H1 (cell line): ENCODE measurements around the gene SPEN. TPM values are rescaled to one million over a fixed set of nuclear protein-coding genes. Genes with fewer than 3 reads are reported as not detected.

Experiments
- CTCF ChIA-PET: fragments of 300-600 bp; sonication (Branson Sonifier 250); formaldehyde crosslinking; loops from one replicate; lab custom pipeline; 2021; ENCODE audit not compliant: partially characterized antibody; lab: Charles Lee
- POLR2A ChIA-PET: fragments of 300-600 bp; sonication (Branson Sonifier 250); formaldehyde crosslinking; loops from one replicate; lab custom pipeline; 2021; ENCODE audit warnings: inconsistent platforms; ENCODE audit not compliant: partially characterized antibody; lab: Charles Lee
- DNase-seq, 2 experiments: peaks; one replicate each; pipeline versions ENCODE4 v3.0.0 to v3.0.0-alpha.2; 2010 to 2022; ENCODE audit warnings: low spot score in 2 of 2, low read depth in 1 of 2, mixed read lengths in 1 of 2
- FAIRE-seq: peaks from 2 replicates; lab custom pipeline; 2011; peaks lifted over from hg19 to GRCh38; lab: Jason Lieb, UNC
- H2AFZ ChIP-seq: 2 replicates; pipeline ENCODE4 v1.8.1; 2012; ENCODE audit warnings: low read length, inconsistent platforms
- H2AK5ac ChIP-seq: 2 replicates; pipeline ENCODE4 v1.6.1; 2013; ENCODE audit warnings: low read depth, low read length
- H2BK120ac ChIP-seq: replicated peaks from 2 replicates; pipeline ENCODE3; 2013; ENCODE audit warnings: low read depth, low read length, inconsistent platforms
- H2BK12ac ChIP-seq: 2 replicates; pipeline ENCODE4 v1.6.1; 2013; ENCODE audit warnings: low read depth, low read length
- H2BK15ac ChIP-seq: 2 replicates; pipeline ENCODE4 v1.6.1; 2013; ENCODE audit warnings: low read length
- H2BK20ac ChIP-seq: 2 replicates; pipeline ENCODE4 v1.6.1; 2013; ENCODE audit warnings: low read length
- H2BK5ac ChIP-seq: 2 replicates; pipeline ENCODE4 v1.6.1; 2013; ENCODE audit warnings: low read depth, low read length
- H3K14ac ChIP-seq: 2 replicates; pipeline ENCODE4 v1.6.1; 2013; ENCODE audit warnings: inconsistent platforms; ENCODE audit not compliant: insufficient read length
- H3K18ac ChIP-seq: 2 replicates; pipeline ENCODE4 v1.6.1; 2013; ENCODE audit warnings: low read length; ENCODE audit errors: extremely low read depth
- H3K23ac ChIP-seq: 2 replicates; pipeline ENCODE4 v1.6.1; 2013; ENCODE audit warnings: inconsistent platforms; ENCODE audit not compliant: insufficient read length
- H3K23me2 ChIP-seq: 2 replicates; pipeline ENCODE4 v1.6.1; 2013; ENCODE audit warnings: low read depth, low read length
- H3K27ac ChIP-seq: 2 replicates; pipeline ENCODE4 v1.6.1; 2011; ENCODE audit warnings: low read depth, low read length, inconsistent platforms
- H3K27me3 ChIP-seq, 4 experiments: replicated peaks in 1 of 4; 1 replicate in 1 of 4; 2 replicates in 3 of 4; pipeline versions ENCODE4 v1.6.1 to v1.8.1; 2011 to 2013; ENCODE audit warnings: low read length in 3 of 4, mild to moderate bottlenecking in 3 of 4, inconsistent platforms in 2 of 4, mixed read lengths in 2 of 4, moderate library complexity in 1 of 4; ENCODE audit not compliant: control insufficient read depth in 3 of 4, insufficient read depth in 3 of 4; ENCODE audit errors: extremely low read depth in 1 of 4
- H3K36me3 ChIP-seq, 4 experiments: 2 replicates each; pipeline versions ENCODE4 v1.6.1 to v1.8.1; 2011 to 2013; ENCODE audit warnings: mild to moderate bottlenecking in 4 of 4, low read length in 3 of 4, moderate library complexity in 2 of 4, control low read depth in 1 of 4, inconsistent platforms in 1 of 4; ENCODE audit not compliant: insufficient read depth in 4 of 4, control insufficient read depth in 2 of 4
- H3K4ac ChIP-seq: replicated peaks from 2 replicates; pipeline ENCODE3; 2013; ENCODE audit warnings: low read length, low read depth, mixed read lengths, inconsistent platforms; ENCODE audit not compliant: insufficient read length
- H3K4me1 ChIP-seq, 4 experiments: replicated peaks in 1 of 4; 1 replicate in 1 of 4; 2 replicates in 3 of 4; pipeline versions ENCODE4 v1.6.1 to v1.8.1; 2011 to 2013; ENCODE audit warnings: low read length in 3 of 4, inconsistent platforms in 2 of 4, mixed read lengths in 1 of 4; ENCODE audit not compliant: insufficient read depth in 4 of 4, control insufficient read depth in 3 of 4
- H3K4me2 ChIP-seq, 2 experiments: 2 replicates each; pipeline versions ENCODE4 v1.6.1 to v1.8.1; 2011 to 2013; ENCODE audit warnings: low read depth in 2 of 2, low read length in 2 of 2, control low read depth in 1 of 2, inconsistent platforms in 1 of 2, mild to moderate bottlenecking in 1 of 2; ENCODE audit not compliant: insufficient read depth in 1 of 2
- H3K4me3 ChIP-seq, 4 experiments: fragments of 200-600, 300-600 bp in 1 of 4; sonication (generic), shearing (Covaris generic), sonication (Bioruptor Twin) in 1 of 4; 2 replicates each; pipeline versions ENCODE4 v1.5.1 to v1.8.1; 2011 to 2016; ENCODE audit warnings: low read length in 4 of 4, low read depth in 3 of 4, control low read depth in 2 of 4, inconsistent platforms in 2 of 4, mild to moderate bottlenecking in 2 of 4, mixed read lengths in 1 of 4, moderate library complexity in 1 of 4; ENCODE audit not compliant: insufficient read depth in 2 of 4; ENCODE audit errors: extremely low read depth in 1 of 4
- H3K56ac ChIP-seq: replicated peaks from 2 replicates; pipeline ENCODE3; 2013; ENCODE audit warnings: low read depth, mild to moderate bottlenecking, mixed read lengths, low read length, inconsistent platforms; ENCODE audit not compliant: insufficient read length
- H3K79me1 ChIP-seq: 2 replicates; pipeline ENCODE4 v1.6.1; 2013; ENCODE audit warnings: low read depth, low read length, control low read depth
- H3K79me2 ChIP-seq, 2 experiments: 2 replicates each; pipeline versions ENCODE4 v1.6.1 to v1.8.1; 2012 to 2013; ENCODE audit warnings: low read length in 2 of 2, mild to moderate bottlenecking in 2 of 2, inconsistent platforms in 1 of 2; ENCODE audit not compliant: insufficient read depth in 2 of 2, control insufficient read depth in 1 of 2
- H3K9ac ChIP-seq, 4 experiments: replicated peaks in 1 of 4; 1 replicate in 1 of 4; 2 replicates in 3 of 4; pipeline versions ENCODE4 v1.6.1 to v1.8.1; 2011 to 2013; ENCODE audit warnings: low read depth in 3 of 4, low read length in 3 of 4, control low read depth in 2 of 4, mild to moderate bottlenecking in 2 of 4, moderate library complexity in 2 of 4, inconsistent platforms in 1 of 4; ENCODE audit errors: extremely low read depth in 1 of 4
- H3K9me3 ChIP-seq, 2 experiments: 2 replicates each; pipeline versions ENCODE4 v1.6.1 to v1.8.1; 2012 to 2013; ENCODE audit warnings: mild to moderate bottlenecking in 2 of 2, moderate library complexity in 2 of 2, control low read depth in 1 of 2, inconsistent platforms in 1 of 2, low read depth in 1 of 2, low read length in 1 of 2, mixed read lengths in 1 of 2; ENCODE audit not compliant: insufficient read depth in 2 of 2
- H4K20me1 ChIP-seq, 2 experiments: replicated peaks in 1 of 2; 2 replicates each; pipeline versions ENCODE3 to v1.8.1; 2011 to 2013; ENCODE audit warnings: inconsistent platforms in 2 of 2, low read length in 2 of 2, mild to moderate bottlenecking in 1 of 2; ENCODE audit not compliant: insufficient read depth in 2 of 2, control insufficient read depth in 1 of 2
- H4K5ac ChIP-seq: 2 replicates; pipeline ENCODE4 v1.6.1; 2013; ENCODE audit warnings: low read length, low read depth, mixed read lengths, inconsistent platforms; ENCODE audit not compliant: insufficient read length
- H4K8ac ChIP-seq: 2 replicates; pipeline ENCODE4 v1.8.0; 2013; ENCODE audit warnings: mild to moderate bottlenecking, moderate library complexity, low read length, inconsistent platforms; ENCODE audit not compliant: insufficient read depth; ENCODE audit errors: extremely low read depth
- H4K91ac ChIP-seq: replicated peaks from 2 replicates; pipeline ENCODE3; 2013; ENCODE audit warnings: low read length, mixed read lengths, inconsistent platforms; ENCODE audit not compliant: insufficient read length
- CTCF ChIP-seq, 3 experiments: IDR thresholded peaks; 1 replicate in 2 of 3; 2 replicates in 1 of 3; pipeline versions ENCODE4 v1.5.1 to v1.6.1; 2011; ENCODE audit warnings: low read length in 3 of 3, mild to moderate bottlenecking in 3 of 3, inconsistent platforms in 2 of 3, low read depth in 1 of 3, moderate library complexity in 1 of 3; ENCODE audit not compliant: insufficient read depth in 1 of 3; ENCODE audit errors: control extremely low read depth in 1 of 3
- EGR1 ChIP-seq: IDR thresholded peaks from 2 replicates; pipeline ENCODE4 v1.6.1; 2011; ENCODE audit warnings: low read depth, low read length, borderline replicate concordance
- RAD21 ChIP-seq, 2 experiments: IDR thresholded peaks in 1 of 2; conservative IDR thresholded peaks in 1 of 2; 2 replicates each; pipeline ENCODE4 v1.6.1; 2011; ENCODE audit warnings: low read depth in 2 of 2, low read length in 2 of 2, improper control_type of control experiment in 1 of 2, inconsistent platforms in 1 of 2, mild to moderate bottlenecking in 1 of 2, moderate library complexity in 1 of 2
- RBBP5 ChIP-seq: IDR thresholded peaks from 2 replicates; pipeline ENCODE4 v1.7.1; 2012; ENCODE audit warnings: low read depth, mild to moderate bottlenecking, inconsistent platforms, low read length, moderate library complexity, borderline replicate concordance
- SIN3A ChIP-seq, 2 experiments: IDR thresholded peaks in 1 of 2; conservative IDR thresholded peaks in 1 of 2; 2 replicates each; pipeline ENCODE4 v1.6.1; 2011 to 2012; ENCODE audit warnings: low read length in 2 of 2, improper control_type of control experiment in 1 of 2, low read depth in 1 of 2, mild to moderate bottlenecking in 1 of 2
- TCF12 ChIP-seq: IDR thresholded peaks from 2 replicates; pipeline ENCODE4 v1.6.1; 2011; ENCODE audit warnings: low read depth, mild to moderate bottlenecking, low read length
- TEAD4 ChIP-seq: IDR thresholded peaks from 2 replicates; pipeline ENCODE4 v1.6.1; 2012; ENCODE audit warnings: low read depth, low read length, inconsistent platforms, mixed read lengths
- WGBS, 2 experiments: shearing (Covaris generic) in 1 of 2; methylation state at CpG; one replicate each; pipeline versions ENCODE4 v1.1.6 to v1.1.7; 2013 to 2015; ENCODE audit warnings: low lambda C conversion rate in 2 of 2, mixed read lengths in 2 of 2, inconsistent platforms in 1 of 2, low coverage in 1 of 2, missing lambda C conversion rate in 1 of 2; ENCODE audit not compliant: insufficient replicate concordance in 2 of 2, insufficient coverage in 1 of 2, insufficient read length in 1 of 2; ENCODE audit errors: extremely low coverage in 1 of 2, missing lambda C conversion rate in 1 of 2; 5-methylcytosine and 5-hydroxymethylcytosine counted together
- polyA plus RNA-seq, 7 experiments: library from polyadenylated mRNA; depleted of rRNA in 3 of 7; stranded (reverse) in 5 of 7; unstranded in 2 of 7; fragments of >200 nt in 5 of 7; fragments of 200-250 nt in 2 of 7; gene quantifications; 1 replicate in 5 of 7; 2 replicates in 1 of 7; 4 replicates in 1 of 7; pipeline versions ENCODE4 v1.2.1 to v1.2.3, GENCODE V29; 2011 to 2013; ENCODE audit warnings: missing spikeins in 2 of 7, mixed read lengths in 2 of 7
- total RNA-seq: library from RNA; stranded (reverse); fragmentation: NEBNext Ultra II Directional; extraction: Animal tissue kit (Norgen Biotek cat#: 25700); gene quantifications from 2 replicates; pipeline ENCODE4 v1.2.1, GENCODE V29; 2021

SPEN gene
- total and polyA plus RNA-seq, 2 of the 8 experiments (the other 6 are each of a cell fraction or from before 2014, with no cell fraction given) = 12.5 to 52.1 TPM

GRCh38 chr1:15975358-15975804 lies 127.9 kb downstream of the SPEN start:
- Histone ChIP-seq H2AK5ac (no peak overlapping the region), H3K36me3 (peaks cover 0 to 4% (median 3%) of the 10 kb centered on the region in 4 experiments; a peak in 2 of 8 replicates), H4K20me1 (peaks cover 0 to 3% of the 10 kb centered on the region in 2 experiments), H3K18ac (no peak overlapping the region), H3K56ac (no peak overlapping the region), H3K4me2 (peak overlapping the region; percentile 69 to 84), H4K8ac (no peak overlapping the region), H3K79me1 (peaks cover 6% of the 10 kb centered on the region; the same call in 1 of the 2 replicates), H4K91ac (no peak overlapping the region), H3K27ac (no peak overlapping the region), H3K9ac (peak overlapping the region in 3 of 4 experiments; percentile 3 to 81 (median 20); a peak in 4 of 7 replicates), H2BK5ac (no peak overlapping the region)
- POLR2A ChIA-PET = interaction anchor here (1.0 to 2.5 kb wide), 8 partner anchors 14 to 160 kb away, joined by 3 to 10 read pairs (median 4); partner anchors contain the start of gene SPEN
- peak in 1 of 2 experiments; percentile 80 for DNase-seq
- CTCF ChIA-PET = interaction anchor here (0.6 to 5.7 kb wide), 13 partner anchors 11 to 183 kb away, joined by 3 to 53 read pairs (median 5); no protein-coding TSS in a partner anchor
- no peak for TF ChIP-seq TEAD4
- peak; percentile 84 to 89; a peak in 2 of 4 replicates for TF ChIP-seq SIN3A (conservative IDR thresholded peaks at IDR 0.05 in 1 of 2, IDR thresholded peaks at IDR 0.05 in 1 of 2; ENCODE audit: low read depth in 1 of 2, low read length in 2 of 2)
- TF ChIP-seq RAD21 (IDR thresholded peaks at IDR 0.05 in 1 of 2, conservative IDR thresholded peaks at IDR 0.05 in 1 of 2; ENCODE audit: low read depth in 2 of 2, low read length in 2 of 2) = peak in 1 of 2 experiments; percentile 34; a peak in 2 of 4 replicates
- TF ChIP-seq TCF12 = no peak
- peak; percentile 80; the same call in 1 of the 2 replicates for TF ChIP-seq EGR1
- peak; percentile 66; the same call in 1 of the 2 replicates for TF ChIP-seq RBBP5
- peak; percentile 29 to 43 (median 37) for TF ChIP-seq CTCF (IDR thresholded peaks at IDR 0.05; ENCODE audit: control extremely low read depth in 1 of 3, insufficient read depth in 1 of 3, low read depth in 1 of 3, low read length in 3 of 3)
- TF ChIP-seq, all 59 proteins: peak for 5
- peak overlapping the region; percentile 89 for H3K14ac ChIP-seq
- WGBS, 2 experiments = 1% methylated on average over 13 of the region's 47 CpGs; no CpG with 5 or more reads in 1 of the 2 experiments
- no peak overlapping the region for H2BK15ac ChIP-seq
- H3K9me3 ChIP-seq = no peaks in the 10 kb centered on the region
- no peak overlapping the region for H2BK20ac ChIP-seq
- H3K4me3 ChIP-seq = peak overlapping the region; percentile 70 to 87 (median 80)
- no peak overlapping the region for H4K5ac ChIP-seq
- H3K23me2 ChIP-seq = no peaks in the 10 kb centered on the region
- H2AFZ ChIP-seq = peak overlapping the region; percentile 31; the same call in 1 of the 2 replicates
- peaks cover 0 to 4% (median 0%) of the 10 kb centered on the region in 4 experiments; a peak in 1 of 7 replicates for H3K4me1 ChIP-seq
- H3K23ac ChIP-seq = no peak overlapping the region
- H2BK12ac ChIP-seq = no peak overlapping the region
- H3K4ac ChIP-seq = no peak overlapping the region
- H3K27me3 ChIP-seq = no peaks in the 10 kb centered on the region
- no peak for FAIRE-seq
- H2BK120ac ChIP-seq = no peak overlapping the region
- H3K79me2 ChIP-seq = peaks cover 0 to 12% of the 10 kb centered on the region in 2 experiments; a peak in 2 of 4 replicates
